Neural progenitor cell (in vitro differentiated cells): ENCODE results near the gene EPB41L4B. TPM values are rescaled to one million over a fixed set of nuclear protein-coding genes. Genes with fewer than 3 reads are reported as not detected.

ENCODE experiments used
- DNase-seq: peaks from one replicate; pipeline ENCODE4 v3.0.0-alpha.2; 2016; ENCODE audit warnings: low spot score
- H2AFZ ChIP-seq: fragments of 200-600 bp; sonication (generic); replicated peaks from 2 replicates; pipeline ENCODE4 v1.6.1; 2016; ENCODE audit warnings: antibody characterized with exemption
- H3F3A ChIP-seq: fragments of 200-600 bp; sonication (generic); 2 replicates; pipeline ENCODE4 v1.6.1; 2016; ENCODE audit warnings: antibody characterized with exemption, low read depth
- H3K27ac ChIP-seq: fragments of 200-600 bp; sonication (generic); 2 replicates; pipeline ENCODE4 v1.5.1; 2016; ENCODE audit warnings: mild to moderate bottlenecking
- H3K27me3 ChIP-seq: fragments of 200-600 bp; sonication (generic); 2 replicates; pipeline ENCODE4 v1.6.1; 2016; ENCODE audit warnings: mild to moderate bottlenecking, moderate library complexity
- H3K36me3 ChIP-seq: fragments of 200-600 bp; sonication (generic); 2 replicates; pipeline ENCODE4 v1.5.1; 2016
- H3K4me1 ChIP-seq: fragments of 200-600 bp; sonication (generic); 2 replicates; pipeline ENCODE4 v1.6.1; 2016; ENCODE audit warnings: mixed run types
- H3K4me2 ChIP-seq: fragments of 200-600 bp; sonication (generic); 2 replicates; pipeline ENCODE4 v1.6.1; 2016
- H3K4me3 ChIP-seq: fragments of 200-600 bp; sonication (generic); 2 replicates; pipeline ENCODE4 v1.5.1; 2016
- H3K79me2 ChIP-seq: fragments of 200-600 bp; sonication (generic); 2 replicates; pipeline ENCODE4 v1.6.1; 2016; ENCODE audit warnings: low read depth
- H3K9ac ChIP-seq: fragments of 200-600 bp; sonication (generic); 2 replicates; pipeline ENCODE4 v1.6.1; 2016
- H3K9me3 ChIP-seq: fragments of 200-600 bp; sonication (generic); 2 replicates; pipeline ENCODE4 v1.5.1; 2016; ENCODE audit warnings: low read depth
- H4K20me1 ChIP-seq: fragments of 200-600 bp; sonication (generic); 2 replicates; pipeline ENCODE4 v1.6.1; 2016; ENCODE audit warnings: low read depth
- H3K27ac Mint-ChIP-seq: 3 replicates; pipeline ENCODE4 v1.8.0; 2021; ENCODE audit warnings: mixed read lengths
- H3K27me3 Mint-ChIP-seq: 2 replicates; pipeline ENCODE4 v1.8.0; 2022; ENCODE audit warnings: low read depth, mild to moderate bottlenecking, inconsistent platforms, moderate library complexity, mixed read lengths; ENCODE audit not compliant: insufficient read depth
- H3K36me3 Mint-ChIP-seq: 3 replicates; pipeline ENCODE4 v1.8.0; 2021; ENCODE audit warnings: mixed read lengths
- H3K4me1 Mint-ChIP-seq: 3 replicates; pipeline ENCODE4 v1.8.0; 2021; ENCODE audit warnings: mixed read lengths
- H3K4me3 Mint-ChIP-seq: 3 replicates; pipeline ENCODE4 v1.8.0; 2021; ENCODE audit warnings: mild to moderate bottlenecking, moderate library complexity, mixed read lengths
- H3K9me3 Mint-ChIP-seq: 3 replicates; pipeline ENCODE4 v1.8.0; 2020; ENCODE audit warnings: mixed read lengths
- CTCF ChIP-seq: fragments of 200-600 bp; sonication (generic); IDR thresholded peaks from 2 replicates; pipeline ENCODE4 v1.5.1; 2017; ENCODE audit warnings: antibody characterized with exemption, mild to moderate bottlenecking
- EZH2 ChIP-seq: fragments of 200-600 bp; sonication (generic); IDR thresholded peaks from 2 replicates; pipeline ENCODE4 v1.6.1; 2017; ENCODE audit warnings: antibody characterized with exemption, mild to moderate bottlenecking, moderate library complexity
- EZH2phosphoT487 ChIP-seq: fragments of 200-600 bp; sonication (generic); IDR thresholded peaks from 2 replicates; pipeline ENCODE4 v1.6.1; 2017; ENCODE audit warnings: antibody characterized with exemption
- total RNA-seq: library from RNA; depleted of rRNA; stranded (reverse); fragments of >200 nt; gene quantifications from 2 replicates; pipeline ENCODE4 v1.2.3, GENCODE V29; 2015; ENCODE audit warnings: low replicate concordance

EPB41L4B gene
- total RNA-seq, 1 donor from 2014 or later: 6.2 TPM

- no peak for DNase-seq
- no peaks in the 10 kb centered on the region for H3K9me3 Mint-ChIP-seq
- no peaks in the 10 kb centered on the region for H3K36me3 Mint-ChIP-seq
- Histone ChIP-seq H3K4me2 (no peak overlapping the region), H3K4me1 (no peaks in the 10 kb centered on the region), H4K20me1 (no peaks in the 10 kb centered on the region), H3K9me3 (no peaks in the 10 kb centered on the region), H3K4me3 (no peak overlapping the region), H3F3A (no peaks in the 10 kb centered on the region), H3K79me2 (no peaks in the 10 kb centered on the region), H3K36me3 (no peaks in the 10 kb centered on the region), H3K9ac (no peak overlapping the region), H2AFZ (no peak overlapping the region), H3K27me3 (no peaks in the 10 kb centered on the region), H3K27ac (no peak overlapping the region)
- H3K4me1 Mint-ChIP-seq: peaks cover 23% of the 10 kb centered on the region
- no peak overlapping the region for H3K27ac Mint-ChIP-seq
- TF ChIP-seq CTCF (no peak), EZH2 (no peak), EZH2phosphoT487 (no peak)
- peaks cover 2% of the 10 kb centered on the region for H3K27me3 Mint-ChIP-seq
- no peak overlapping the region for H3K4me3 Mint-ChIP-seq
Measured at GRCh38 chr9:109250311-109250741, 70.5 kb downstream of the EPB41L4B start.

- Histone ChIP-seq H2AFZ (peak overlapping the region; percentile 36), H3K36me3 (no peaks in the 10 kb centered on the region), H4K20me1 (no peaks in the 10 kb centered on the region), H3K79me2 (no peaks in the 10 kb centered on the region), H3K27ac (no peak overlapping the region), H3K4me3 (no peak overlapping the region), H3K4me2 (no peak overlapping the region), H3K9me3 (no peaks in the 10 kb centered on the region), H3K9ac (no peak overlapping the region), H3F3A (peaks cover 7% of the 10 kb centered on the region), H3K27me3 (no peaks in the 10 kb centered on the region), H3K4me1 (no peaks in the 10 kb centered on the region)
- DNase-seq: peak; percentile 64
- Mint-ChIP-seq H3K4me1 (peaks cover 24% of the 10 kb centered on the region), H3K36me3 (no peaks in the 10 kb centered on the region), H3K4me3 (no peak overlapping the region), H3K27me3 (peaks cover 5% of the 10 kb centered on the region), H3K27ac (no peak overlapping the region), H3K9me3 (no peaks in the 10 kb centered on the region)
- TF ChIP-seq CTCF (peak; percentile 62), EZH2phosphoT487 (no peak), EZH2 (no peak)
Measured at GRCh38 chr9:109249615-109250014, 71.2 kb downstream of the EPB41L4B start.

- no peak for DNase-seq
Measured at GRCh38 chr9:109248133-109248581, 72.7 kb downstream of the EPB41L4B start.

More at GRCh38 chr9:109248133-109248581, 72.7 kb downstream of the EPB41L4B start:
- H3K36me3 ChIP-seq: no peaks in the 10 kb centered on the region
- no peak overlapping the region for H3K27ac ChIP-seq
- H3K4me3 ChIP-seq: no peak overlapping the region
- no peak overlapping the region for H3K4me3 Mint-ChIP-seq
- H3K79me2 ChIP-seq: no peaks in the 10 kb centered on the region
- no peaks in the 10 kb centered on the region for H3K9me3 ChIP-seq
- peaks cover 28% of the 10 kb centered on the region for H3K4me1 Mint-ChIP-seq
- no peaks in the 10 kb centered on the region for H3K36me3 Mint-ChIP-seq
- H3K27me3 Mint-ChIP-seq: peaks cover 5% of the 10 kb centered on the region
- no peak overlapping the region for H3K4me2 ChIP-seq
- peaks cover 7% of the 10 kb centered on the region for H3F3A ChIP-seq
- no peaks in the 10 kb centered on the region for H3K27me3 ChIP-seq
- H2AFZ ChIP-seq: no peak overlapping the region
- H4K20me1 ChIP-seq: no peaks in the 10 kb centered on the region
- no peaks in the 10 kb centered on the region for H3K9me3 Mint-ChIP-seq
- no peaks in the 10 kb centered on the region for H3K4me1 ChIP-seq
- TF ChIP-seq EZH2 (no peak), EZH2phosphoT487 (no peak), CTCF (no peak)
- H3K9ac ChIP-seq: no peak overlapping the region
- H3K27ac Mint-ChIP-seq: no peak overlapping the region
